PFSK-1 (cell line): ENCODE data around the gene RERG.

Source experiments
- POLR2AphosphoS5 ChIP-seq: IDR thresholded peaks from 2 replicates; pipeline ENCODE4 v1.6.1; 2012; ENCODE audit warnings: low read depth, mild to moderate bottlenecking, control low read depth, low read length, moderate library complexity
- REST ChIP-seq, 2 experiments: IDR thresholded peaks; 2 replicates each; pipeline versions ENCODE4 v1.6.1 to v1.8.0; 2011 to 2012; ENCODE audit warnings: low read depth in 2 of 2, low read length in 2 of 2, control low read depth in 1 of 2, inconsistent platforms in 1 of 2, mild to moderate bottlenecking in 1 of 2, moderate library complexity in 1 of 2; ENCODE audit not compliant: insufficient read depth in 1 of 2
- SIN3A ChIP-seq: IDR thresholded peaks from 2 replicates; pipeline ENCODE4 v1.6.1; 2012; ENCODE audit warnings: mild to moderate bottlenecking, low read length, moderate library complexity, borderline replicate concordance; ENCODE audit not compliant: insufficient read depth
- TAF1 ChIP-seq: IDR thresholded peaks from 2 replicates; pipeline ENCODE4 v1.6.1; 2012; ENCODE audit warnings: low read length, control low read depth, borderline replicate concordance; ENCODE audit not compliant: insufficient read depth

GRCh38 chr12:15173142-15173541 is 48.1 kb downstream of the RERG start:
- TF ChIP-seq POLR2AphosphoS5 (no peak), REST (IDR thresholded peaks at IDR 0.05; ENCODE audit: insufficient read depth in 1 of 2, low read depth in 2 of 2, low read length in 2 of 2) (no peak), SIN3A (no peak), TAF1 (no peak)
